GM18868 (cell line): ENCODE results near the gene PCDHA4.
"Not testable (repeated sequence)": the region's sequence is repeated elsewhere in the genome, so short reads cannot be mapped to it uniquely, and the experiment has no call there.

Experiments used
- ATAC-seq: cut with Tn5 transposase; IDR thresholded peaks from one replicate; pipeline ENCODE4 v1.9.1; 2021; ENCODE audit warnings: mild to moderate bottlenecking, moderate library complexity; ENCODE audit not compliant: unreplicated experiment

The PCDHA4 gene

GRCh38 chr5:140806834-140807775 lies at the start of gene PCDHA4:
TSS of gene PCDHA4 (plus strand) at chr5:140807068.
- ATAC-seq = no peak

GRCh38 chr5:140764177-140764973 lies 42.5 kb upstream of the PCDHA4 start:
- no peak for ATAC-seq

DNA sequence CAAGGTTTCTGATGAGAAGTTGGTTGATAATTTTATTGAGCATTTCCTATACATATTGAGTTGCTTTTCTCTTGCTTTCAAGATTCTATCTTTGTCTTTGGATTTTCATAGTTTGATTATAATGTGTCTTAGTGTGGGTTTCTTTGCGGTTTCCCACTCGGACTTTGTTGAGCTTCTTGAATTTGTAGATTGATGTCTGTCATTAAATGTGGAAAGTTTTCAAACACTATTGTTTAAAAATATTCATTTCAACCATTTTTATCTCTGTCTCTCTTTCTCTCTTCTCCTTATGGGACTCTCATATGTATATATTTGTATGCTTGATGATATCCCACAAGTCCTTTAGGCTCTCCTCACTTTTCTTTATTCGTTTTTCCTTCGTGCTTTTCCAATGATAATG lies 39.4 kb upstream of the PCDHA4 start:
- no peak for ATAC-seq

DNA sequence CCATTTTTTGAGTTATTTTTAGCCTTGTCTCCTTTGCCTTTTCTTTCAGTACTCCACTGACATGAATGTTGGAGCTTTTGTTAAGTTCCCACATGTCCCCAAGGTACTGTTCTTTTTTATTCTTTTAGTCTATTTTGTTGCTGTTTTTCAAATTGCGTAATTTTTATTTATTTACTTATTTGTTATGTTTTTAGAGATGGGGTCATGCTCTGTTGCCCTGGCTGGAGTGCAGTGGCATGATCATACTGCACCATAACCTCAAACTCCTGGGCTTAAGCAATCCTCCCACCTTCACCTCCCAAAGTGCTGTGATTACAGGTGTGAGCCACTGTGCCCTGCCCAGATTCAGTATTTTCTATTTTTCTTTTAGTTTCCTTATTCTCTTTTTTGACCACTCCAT lies 26.4 kb upstream of the PCDHA4 start:
- ATAC-seq = no peak

- ATAC-seq = no peak
Measured at GRCh38 chr5:140785905-140786686, 20.8 kb upstream of the PCDHA4 start, which contains the start of gene PCDHA1. TSS of gene PCDHA1 (plus strand) at chr5:140786140.

GRCh38 chr5:140787422-140787821 lies 19.4 kb upstream of the PCDHA4 start:
- not testable (repeated sequence) for ATAC-seq

- not testable (repeated sequence) for ATAC-seq
Measured at GRCh38 chr5:140787849-140788504, 18.9 kb upstream of the PCDHA4 start.

DNA sequence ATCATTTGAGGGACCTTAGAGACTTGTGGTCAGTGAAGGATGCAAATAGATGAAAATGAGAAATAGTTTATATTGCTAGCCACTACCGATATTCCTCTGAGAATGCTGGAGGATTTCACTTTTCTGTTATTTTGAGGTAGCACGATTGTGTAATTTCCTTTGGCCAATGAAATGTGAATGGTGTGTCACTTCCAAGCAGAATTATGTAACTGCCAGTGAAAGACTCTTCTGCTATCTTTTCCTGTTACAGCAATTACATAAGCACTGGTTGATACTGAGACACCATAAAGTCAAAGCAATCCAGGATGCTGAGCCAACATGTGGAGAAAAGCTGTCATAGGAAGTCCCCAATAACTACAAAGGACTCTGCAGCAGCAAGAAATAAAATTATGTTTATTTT lies 15.8 kb upstream of the PCDHA4 start:
- ATAC-seq = no peak

DNA sequence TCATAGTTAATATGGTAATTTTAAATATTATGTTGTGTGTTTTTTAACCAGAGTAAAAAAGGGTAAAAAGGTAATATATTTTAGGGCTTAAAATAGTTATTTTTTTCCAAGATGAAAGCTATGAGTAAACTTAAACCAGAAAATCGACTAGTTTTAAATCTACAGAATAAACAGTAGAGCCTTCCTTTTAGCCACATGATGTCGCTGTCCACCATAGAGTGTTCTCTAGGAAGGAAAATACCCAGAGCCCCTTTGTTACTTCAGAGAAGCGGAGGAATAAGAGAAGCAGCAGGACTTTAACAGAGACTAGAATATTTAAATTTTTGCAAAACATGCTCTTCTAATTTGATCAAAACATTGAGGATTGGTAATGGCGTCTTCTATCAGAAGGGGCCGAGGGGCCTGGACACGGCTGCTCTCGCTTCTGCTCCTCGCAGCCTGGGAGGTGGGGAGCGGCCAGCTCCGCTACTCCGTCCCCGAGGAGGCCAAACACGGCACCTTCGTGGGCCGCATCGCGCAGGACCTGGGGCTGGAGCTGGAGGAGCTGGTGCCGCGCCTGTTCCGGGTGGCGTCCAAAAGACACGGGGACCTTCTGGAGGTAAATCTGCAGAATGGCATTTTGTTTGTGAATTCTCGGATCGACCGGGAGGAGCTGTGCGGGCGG lies 12.1 kb upstream of the PCDHA4 start, which contains the start of gene PCDHA2:
PCDHA2 (plus strand) TSS at position 258 of the 664 bp plus-strand sequence.
- ATAC-seq = no peak

GRCh38 chr5:140795259-140795641 lies 11.6 kb upstream of the PCDHA4 start:
- ATAC-seq = no peak

DNA sequence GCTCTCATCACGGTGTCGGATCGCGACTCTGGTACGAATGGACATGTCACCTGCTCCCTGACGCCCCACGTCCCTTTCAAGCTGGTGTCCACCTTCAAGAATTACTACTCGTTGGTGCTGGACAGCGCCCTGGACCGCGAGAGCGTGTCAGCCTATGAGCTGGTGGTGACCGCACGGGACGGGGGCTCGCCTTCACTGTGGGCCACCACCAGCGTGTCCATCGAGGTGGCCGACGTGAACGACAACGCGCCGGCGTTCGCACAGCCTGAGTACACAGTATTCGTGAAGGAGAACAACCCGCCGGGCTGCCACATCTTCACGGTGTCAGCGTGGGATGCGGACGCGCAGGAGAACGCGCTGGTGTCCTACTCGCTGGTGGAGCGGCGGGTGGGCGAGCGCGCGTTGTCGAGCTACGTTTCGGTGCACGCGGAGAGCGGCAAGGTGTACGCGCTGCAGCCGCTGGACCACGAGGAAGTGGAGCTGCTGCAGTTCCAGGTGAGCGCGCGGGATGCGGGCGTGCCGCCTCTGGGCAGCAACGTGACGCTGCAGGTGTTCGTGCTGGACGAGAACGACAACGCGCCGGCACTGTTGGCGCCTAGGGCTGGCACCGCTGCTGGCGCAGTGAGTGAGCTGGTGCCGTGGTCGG lies 10.7 kb upstream of the PCDHA4 start:
- not testable (repeated sequence) for ATAC-seq

GRCh38 chr5:140796718-140797095 lies 10.2 kb upstream of the PCDHA4 start:
- no peak for ATAC-seq

GRCh38 chr5:140800816-140801493 lies 5.9 kb upstream of the PCDHA4 start, which contains the start of gene PCDHA3:
TSS of gene PCDHA3 (plus strand) at chr5:140801057.
- ATAC-seq = no peak

GRCh38 chr5:140801494-140801841 lies 5.4 kb upstream of the PCDHA4 start:
- no peak for ATAC-seq

DNA sequence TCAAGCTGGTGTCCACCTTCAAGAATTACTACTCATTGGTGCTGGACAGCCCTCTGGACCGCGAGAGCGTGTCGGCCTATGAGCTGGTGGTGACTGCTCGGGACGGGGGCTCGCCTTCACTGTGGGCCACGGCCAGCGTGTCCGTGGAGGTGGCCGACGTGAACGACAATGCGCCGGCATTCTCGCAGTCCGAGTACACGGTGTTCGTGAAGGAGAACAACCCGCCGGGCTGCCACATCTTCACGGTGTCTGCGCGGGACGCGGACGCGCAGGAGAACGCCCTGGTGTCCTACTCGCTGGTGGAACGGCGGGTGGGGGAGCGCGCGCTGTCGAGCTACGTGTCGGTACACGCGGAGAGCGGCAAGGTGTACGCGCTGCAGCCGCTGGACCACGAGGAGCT lies 4.5 kb upstream of the PCDHA4 start:
- not testable (repeated sequence) for ATAC-seq

- no peak for ATAC-seq
Measured at GRCh38 chr5:140802781-140803271, 4.0 kb upstream of the PCDHA4 start.

- not testable (repeated sequence) for ATAC-seq
Measured at GRCh38 chr5:140808241-140808888, 1.5 kb downstream of the PCDHA4 start.

GRCh38 chr5:140808889-140809291 lies 2.0 kb downstream of the PCDHA4 start:
- ATAC-seq = no peak
